Measurements from ENCODE around the gene DRD3. TPM values are rescaled to one million over a fixed set of nuclear protein-coding genes. Genes with fewer than 3 reads are reported as not detected.

DRD3 gene
- total and polyA plus RNA-seq, 2 of the 8 experiments (the other 6 are each of a cell fraction or from before 2014, with no cell fraction given): 0.32 to 1.3 TPM

DNA sequence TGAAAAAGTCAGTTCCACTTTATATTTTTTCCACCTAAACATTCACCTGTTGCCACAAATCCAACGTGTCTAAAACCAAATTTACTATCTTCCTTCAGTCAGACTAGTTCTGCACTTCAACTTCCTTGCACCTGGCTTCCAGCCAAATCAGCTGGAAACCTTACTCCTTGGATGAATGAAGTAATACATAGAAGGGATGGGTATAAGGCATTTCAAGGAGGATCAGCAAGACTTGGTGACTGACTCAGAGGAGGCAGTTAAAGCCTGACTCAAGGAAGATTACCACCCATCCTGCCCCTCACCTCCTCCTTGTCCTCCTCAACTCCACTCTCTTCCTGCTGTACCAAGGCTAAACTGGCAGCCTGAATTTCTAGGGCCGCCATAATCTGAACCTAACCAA is 85.3 kb downstream of the DRD3 start:
- no peak overlapping the region for H3K27ac ChIP-seq (ENCODE audit: low read depth, low read length)
- no peak overlapping the region for H2BK5ac ChIP-seq (ENCODE audit: low read depth, low read length)
- no peaks in the 10 kb centered on the region for H3K79me1 ChIP-seq (ENCODE audit: low read depth, low read length)
- H3K23ac ChIP-seq (ENCODE audit: insufficient read length): no peak overlapping the region
- H3K23me2 ChIP-seq (ENCODE audit: low read depth, low read length): no peaks in the 10 kb centered on the region
- H3K79me2 ChIP-seq (ENCODE audit: control insufficient read depth in 1 of 2, insufficient read depth in 2 of 2, low read length in 2 of 2): no peaks in the 10 kb centered on the region
- H2AK5ac ChIP-seq (ENCODE audit: low read depth, low read length): no peak overlapping the region
- no peak overlapping the region for H2BK120ac ChIP-seq (replicated peaks; ENCODE audit: low read depth, low read length)
- DNase-seq (ENCODE audit: low read depth in 1 of 2, low spot score in 2 of 2): no peak
- no peak overlapping the region for H2BK12ac ChIP-seq (ENCODE audit: low read depth, low read length)
- no peak overlapping the region for H4K8ac ChIP-seq (ENCODE audit: extremely low read depth, insufficient read depth, low read length)
- no peak overlapping the region for H2BK15ac ChIP-seq (ENCODE audit: low read length)
- H3K9me3 ChIP-seq (ENCODE audit: insufficient read depth in 2 of 2, low read depth in 1 of 2, low read length in 1 of 2): no peaks in the 10 kb centered on the region
- no peak overlapping the region for H3K4me3 ChIP-seq (ENCODE audit: extremely low read depth in 1 of 4, insufficient read depth in 2 of 4, low read depth in 3 of 4, low read length in 4 of 4)
- no peak overlapping the region for H3K14ac ChIP-seq (ENCODE audit: insufficient read length)
- H3K4ac ChIP-seq (replicated peaks; ENCODE audit: insufficient read length, low read depth, low read length): no peak overlapping the region
- no peak overlapping the region for H3K9ac ChIP-seq (replicated peaks in 1 of 4; ENCODE audit: extremely low read depth in 1 of 4, low read depth in 3 of 4, low read length in 3 of 4)
- H2AFZ ChIP-seq (ENCODE audit: low read length): no peak overlapping the region
- no peak overlapping the region for H2BK20ac ChIP-seq (ENCODE audit: low read length)
- POLR2A ChIA-PET (ENCODE audit: partially characterized antibody): no interaction called here
- H4K20me1 ChIP-seq (replicated peaks in 1 of 2; ENCODE audit: control insufficient read depth in 1 of 2, insufficient read depth in 2 of 2, low read length in 2 of 2): no peaks in the 10 kb centered on the region
- no peak overlapping the region for H3K4me2 ChIP-seq (ENCODE audit: insufficient read depth in 1 of 2, low read depth in 2 of 2, low read length in 2 of 2)
- no peak overlapping the region for H4K91ac ChIP-seq (replicated peaks; ENCODE audit: insufficient read length, low read length)
- no peaks in the 10 kb centered on the region for H3K27me3 ChIP-seq (replicated peaks in 1 of 4; ENCODE audit: control insufficient read depth in 3 of 4, extremely low read depth in 1 of 4, insufficient read depth in 3 of 4, low read length in 3 of 4)
- no peak overlapping the region for H4K5ac ChIP-seq (ENCODE audit: insufficient read length, low read depth, low read length)
- no peaks in the 10 kb centered on the region; a peak in 1 of 8 replicates for H3K36me3 ChIP-seq (ENCODE audit: control insufficient read depth in 2 of 4, insufficient read depth in 4 of 4, low read length in 3 of 4)
- WGBS, 2 experiments (ENCODE audit: extremely low coverage in 1 of 2, insufficient coverage in 1 of 2, insufficient read length in 1 of 2, insufficient replicate concordance in 2 of 2, low coverage in 1 of 2, low lambda C conversion rate in 2 of 2, missing lambda C conversion rate in 1 of 2): 93% methylated on average over 2 of the region's 2 CpGs; no CpG with 5 or more reads in 1 of the 2 experiments
- CTCF ChIA-PET (ENCODE audit: partially characterized antibody): no interaction called here
- no peak overlapping the region for H3K18ac ChIP-seq (ENCODE audit: extremely low read depth, low read length)
- H3K4me1 ChIP-seq (replicated peaks in 1 of 4; ENCODE audit: control insufficient read depth in 3 of 4, insufficient read depth in 4 of 4, low read length in 3 of 4): no peaks in the 10 kb centered on the region; a peak in 1 of 7 replicates
- no peak overlapping the region for H3K56ac ChIP-seq (replicated peaks; ENCODE audit: insufficient read length, low read depth, low read length)
- no peak for FAIRE-seq
- TF ChIP-seq PHF8 (conservative IDR thresholded peaks at IDR 0.05; ENCODE audit: low read depth, low read length) (no peak), KDM5A (IDR thresholded peaks at IDR 0.05; ENCODE audit: low read length) (no peak), SRF (IDR thresholded peaks at IDR 0.05; ENCODE audit: low read depth, low read length) (no peak), SP2 (IDR thresholded peaks at IDR 0.05; ENCODE audit: low read length) (no peak), POU5F1 (IDR thresholded peaks at IDR 0.05; ENCODE audit: low read depth, low read length) (no peak), CTBP2 (IDR thresholded peaks at IDR 0.05; ENCODE audit: borderline replicate concordance, insufficient read depth, insufficient read length, low read length) (no peak), CREB1 (IDR thresholded peaks at IDR 0.05) (no peak)
